IPS-20b (cell line): ENCODE data around the gene DDIT3.

Experiments used
- H3K27ac ChIP-seq: one replicate; pipeline ENCODE4 v1.5.1; 2013; ENCODE audit warnings: low read length
- H3K27me3 ChIP-seq: 2 replicates; pipeline ENCODE4 v1.6.1; 2013; ENCODE audit warnings: mild to moderate bottlenecking, low read length, inconsistent platforms; ENCODE audit not compliant: insufficient read depth
- H3K36me3 ChIP-seq: 2 replicates; pipeline ENCODE4 v1.6.1; 2013; ENCODE audit warnings: low read depth, mild to moderate bottlenecking, inconsistent platforms, low read length, moderate library complexity; ENCODE audit not compliant: insufficient read depth
- H3K4me1 ChIP-seq: 2 replicates; pipeline ENCODE4 v1.6.1; 2013; ENCODE audit warnings: mild to moderate bottlenecking, control low read depth, inconsistent platforms, low read length, moderate library complexity; ENCODE audit not compliant: insufficient read depth
- H3K4me3 ChIP-seq: 2 replicates; pipeline ENCODE4 v1.5.1; 2013; ENCODE audit warnings: mild to moderate bottlenecking, low read length, inconsistent platforms
- H3K9ac ChIP-seq: 2 replicates; pipeline ENCODE4 v1.6.1; 2013; ENCODE audit warnings: low read depth, mild to moderate bottlenecking, inconsistent platforms, low read length, moderate library complexity
- H3K9me3 ChIP-seq: 2 replicates; pipeline ENCODE4 v1.6.1; 2013; ENCODE audit warnings: mild to moderate bottlenecking, low read depth, low read length, inconsistent platforms; ENCODE audit not compliant: insufficient read depth

Gene DDIT3

GRCh38 chr12:57552835-57553313 lies 32.6 kb upstream of the DDIT3 start:
- H3K4me3 ChIP-seq, result no peak overlapping the region
- no peaks in the 10 kb centered on the region for H3K9me3 ChIP-seq
- H3K9ac ChIP-seq, result peak overlapping the region; percentile 28; the same call in 1 of the 2 replicates
- peaks cover 18% of the 10 kb centered on the region for H3K4me1 ChIP-seq
- peaks cover 25% of the 10 kb centered on the region for H3K27me3 ChIP-seq
- peaks cover 5% of the 10 kb centered on the region; the same call in 1 of the 2 replicates for H3K36me3 ChIP-seq
- no peak overlapping the region for H3K27ac ChIP-seq

DNA sequence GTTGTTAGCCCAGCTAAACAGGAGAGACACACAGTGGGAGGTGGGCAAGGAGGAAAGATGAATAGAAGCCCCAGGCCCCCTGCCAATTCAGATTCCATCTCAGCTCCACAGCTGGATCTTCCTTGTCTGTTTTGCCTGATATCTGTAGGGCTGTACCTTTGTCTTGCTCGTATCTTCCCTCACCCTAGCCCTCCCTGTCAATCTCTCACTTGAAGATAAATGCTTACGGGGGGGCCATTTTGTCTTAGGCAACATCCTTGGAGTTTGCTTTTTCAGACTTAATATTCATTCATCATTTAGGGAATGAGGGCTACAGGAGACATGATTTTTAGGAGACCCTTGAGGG lies 32.0 kb upstream of the DDIT3 start:
- Histone ChIP-seq H3K36me3 (peaks cover 5% of the 10 kb centered on the region; the same call in 1 of the 2 replicates), H3K4me1 (peaks cover 18% of the 10 kb centered on the region), H3K4me3 (peak overlapping the region; percentile 11; the same call in 1 of the 2 replicates), H3K27me3 (peaks cover 31% of the 10 kb centered on the region), H3K27ac (no peak overlapping the region), H3K9ac (peak overlapping the region; percentile 15; the same call in 1 of the 2 replicates), H3K9me3 (no peaks in the 10 kb centered on the region)

DNA sequence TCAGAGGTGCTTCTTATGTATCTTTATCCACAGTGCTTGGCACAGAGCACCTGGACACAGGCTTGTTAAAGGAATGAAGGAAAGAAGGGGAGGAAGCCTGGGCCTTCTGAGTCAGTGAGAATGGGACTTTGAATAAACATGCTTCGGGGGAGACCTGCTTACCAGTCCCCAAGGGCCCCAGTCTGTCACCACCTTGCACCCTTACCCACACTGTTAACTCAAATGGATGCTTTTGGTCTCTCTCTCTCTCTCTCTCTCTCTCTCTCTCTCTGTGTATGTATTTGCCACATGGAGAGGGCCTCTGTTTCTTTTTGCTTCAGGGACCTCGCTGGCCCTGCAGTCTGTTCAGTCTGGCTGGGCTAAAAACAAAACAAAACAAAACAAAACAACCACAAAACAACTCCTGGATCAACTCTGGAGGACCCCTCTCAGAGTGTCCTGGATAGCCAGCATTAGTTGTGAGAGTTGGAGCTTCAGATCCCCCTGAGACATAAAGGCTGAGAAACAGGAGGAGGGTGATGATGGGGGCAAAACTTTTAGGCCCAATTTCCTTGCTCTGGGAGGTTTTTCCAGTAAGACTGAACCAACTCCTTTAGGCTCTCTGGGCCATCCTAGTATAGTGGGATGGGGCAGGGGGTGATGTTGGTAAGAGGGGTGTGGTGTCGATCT lies 31.5 kb upstream of the DDIT3 start:
- Histone ChIP-seq H3K4me1 (peaks cover 18% of the 10 kb centered on the region), H3K9ac (no peak overlapping the region; the same call in 1 of the 2 replicates), H3K4me3 (peak overlapping the region; percentile 20; the same call in 1 of the 2 replicates), H3K27ac (no peak overlapping the region), H3K36me3 (peaks cover 5% of the 10 kb centered on the region; the same call in 1 of the 2 replicates), H3K27me3 (peaks cover 31% of the 10 kb centered on the region), H3K9me3 (no peaks in the 10 kb centered on the region)

DNA sequence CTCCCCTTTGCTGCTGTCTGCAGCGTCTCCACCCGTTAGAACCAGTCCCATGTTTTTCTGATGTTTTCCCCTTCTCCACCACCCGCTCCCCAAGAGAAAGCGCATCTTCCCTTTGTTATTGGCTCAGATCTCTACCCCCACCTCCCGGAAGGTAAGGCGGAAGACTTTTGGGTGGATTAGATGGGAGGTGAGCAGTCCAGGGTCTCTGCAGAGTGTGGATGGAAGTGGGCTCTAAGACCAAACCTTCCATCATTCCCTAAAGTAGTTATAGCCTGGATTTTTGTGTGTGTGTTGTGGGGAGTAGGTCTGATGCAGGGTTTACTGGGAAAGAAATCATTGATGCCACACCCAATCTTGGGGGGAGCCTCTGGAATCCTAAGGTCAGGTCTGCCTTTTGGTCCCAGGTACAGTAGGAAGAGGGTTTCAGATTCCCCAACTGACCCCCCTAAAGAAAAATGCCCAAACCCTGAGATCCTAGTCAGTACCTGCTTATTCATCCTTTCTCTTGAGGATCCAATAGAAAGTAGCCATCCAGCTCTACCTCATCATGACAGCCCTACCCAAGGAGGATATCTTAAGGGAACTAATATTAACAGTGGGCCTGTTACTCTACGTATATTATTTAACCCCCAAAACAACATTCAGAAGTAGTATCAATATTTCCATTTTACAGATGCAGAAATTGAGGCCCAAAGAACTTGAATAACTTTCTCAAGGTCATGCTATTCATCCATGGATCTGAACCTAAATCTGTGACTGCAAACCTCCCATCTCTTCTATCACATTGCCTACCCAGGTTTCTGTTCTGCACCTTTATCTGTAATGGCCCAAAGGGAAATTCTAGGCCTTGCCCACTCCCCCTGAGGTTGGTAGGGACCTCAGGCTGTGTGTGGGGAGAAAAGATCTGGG lies 30.6 kb upstream of the DDIT3 start:
- Histone ChIP-seq H3K27me3 (peaks cover 31% of the 10 kb centered on the region), H3K4me1 (peaks cover 23% of the 10 kb centered on the region), H3K9me3 (no peaks in the 10 kb centered on the region), H3K9ac (peak overlapping the region; percentile 82; the same call in 1 of the 2 replicates), H3K4me3 (peak overlapping the region; percentile 95), H3K27ac (no peak overlapping the region), H3K36me3 (peaks cover 5% of the 10 kb centered on the region; the same call in 1 of the 2 replicates)

GRCh38 chr12:57549909-57550640 lies 29.8 kb upstream of the DDIT3 start, which contains the start of gene KIF5A:
KIF5A (plus strand) TSS chr12:57550044; CDS start chr12:57550272, 228 bp downstream.
- Histone ChIP-seq H3K9ac (peak within 1 kb of the TSS; percentile 82; the same call in 1 of the 2 replicates), H3K4me3 (peak within 1 kb of the TSS; percentile 95), H3K27ac (no peak within 1 kb of the TSS), H3K4me1 (peaks cover 27% of the 10 kb centered on the region), H3K27me3 (peaks cover 31% of the 10 kb centered on the region), H3K9me3 (no peaks in the 10 kb centered on the region), H3K36me3 (peaks cover 13% of the 10 kb centered on the region; the same call in 1 of the 2 replicates)

DNA sequence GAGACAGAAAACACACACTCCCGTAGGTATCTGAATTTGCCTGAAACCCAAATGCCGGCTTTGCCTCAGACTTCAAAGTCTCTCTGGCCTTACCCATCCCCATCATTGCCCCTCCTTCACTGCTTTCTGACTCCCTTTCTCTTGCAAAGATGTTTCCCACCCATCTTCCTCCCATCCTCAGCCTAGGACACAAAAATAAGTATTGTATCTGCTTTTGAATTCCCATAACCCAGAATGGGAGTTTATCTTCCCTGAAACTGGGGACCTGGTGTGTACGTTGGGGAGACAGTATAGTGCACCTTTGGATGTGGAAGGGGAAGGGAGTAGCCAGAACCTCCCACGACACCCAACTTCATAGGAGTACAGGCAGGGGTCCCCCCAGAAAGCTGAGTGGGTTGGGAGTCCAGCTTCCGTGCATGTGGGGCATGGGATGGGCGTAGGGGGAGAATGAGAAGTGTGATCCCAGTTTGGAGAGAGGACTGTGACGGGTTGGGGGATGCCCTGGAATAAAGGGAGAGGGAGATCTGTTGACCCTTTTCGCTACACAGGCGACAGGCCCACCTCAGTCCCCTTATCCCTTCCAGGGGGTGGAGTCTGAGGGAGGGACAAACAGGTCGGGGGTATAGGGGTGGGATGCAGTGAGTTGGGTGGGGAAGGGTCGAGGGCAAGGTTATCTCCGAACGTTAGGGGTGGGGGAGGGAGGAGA lies 29.0 kb upstream of the DDIT3 start:
- Histone ChIP-seq H3K36me3 (peaks cover 15% of the 10 kb centered on the region; the same call in 1 of the 2 replicates), H3K9ac (peak overlapping the region; percentile 67; the same call in 1 of the 2 replicates), H3K9me3 (no peaks in the 10 kb centered on the region), H3K4me3 (peak overlapping the region; percentile 95), H3K4me1 (peaks cover 27% of the 10 kb centered on the region), H3K27me3 (peaks cover 31% of the 10 kb centered on the region), H3K27ac (no peak overlapping the region)

- Histone ChIP-seq H3K27ac (no peak overlapping the region), H3K9ac (no peak overlapping the region), H3K4me3 (no peak overlapping the region), H3K4me1 (peaks cover 27% of the 10 kb centered on the region), H3K9me3 (no peaks in the 10 kb centered on the region), H3K36me3 (peaks cover 15% of the 10 kb centered on the region; the same call in 1 of the 2 replicates), H3K27me3 (peaks cover 31% of the 10 kb centered on the region)
These were observed 28.2 kb upstream of the DDIT3 start for GRCh38 chr12:57548488-57548887.

DNA sequence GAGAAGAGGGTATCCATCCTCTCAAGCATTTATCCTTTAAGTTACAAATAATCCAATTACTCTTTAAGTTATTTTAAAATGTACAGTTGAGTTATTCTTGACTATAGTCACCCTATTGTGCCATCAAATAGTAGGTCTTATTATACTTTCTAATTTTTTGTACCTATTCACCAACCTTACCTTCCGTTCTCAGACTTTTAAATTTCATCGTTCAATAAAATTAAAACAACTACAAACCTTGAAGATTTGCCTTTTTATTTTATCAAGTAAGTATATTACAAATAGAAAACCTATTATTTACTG lies 27.6 kb upstream of the DDIT3 start:
- Histone ChIP-seq H3K4me1 (peaks cover 27% of the 10 kb centered on the region), H3K27me3 (peaks cover 31% of the 10 kb centered on the region), H3K9me3 (no peaks in the 10 kb centered on the region), H3K4me3 (no peak overlapping the region), H3K27ac (no peak overlapping the region), H3K9ac (no peak overlapping the region), H3K36me3 (peaks cover 10% of the 10 kb centered on the region; the same call in 1 of the 2 replicates)

GRCh38 chr12:57547288-57548012 lies 27.1 kb upstream of the DDIT3 start:
- peak overlapping the region; percentile 95; the same call in 1 of the 2 replicates for H3K9ac ChIP-seq
- H3K27me3 ChIP-seq, result peaks cover 31% of the 10 kb centered on the region
- H3K4me3 ChIP-seq, result peak overlapping the region; percentile 97; the same call in 1 of the 2 replicates
- no peaks in the 10 kb centered on the region for H3K9me3 ChIP-seq
- peaks cover 10% of the 10 kb centered on the region; the same call in 1 of the 2 replicates for H3K36me3 ChIP-seq
- H3K4me1 ChIP-seq, result peaks cover 26% of the 10 kb centered on the region
- no peak overlapping the region for H3K27ac ChIP-seq
